ELR (cell line): Measurements from ENCODE around the gene NOP16.

Experiments
- DNase-seq: peaks from one replicate; pipeline ENCODE4 v3.0.0-alpha.2; 2015; ENCODE audit warnings: low read depth

The NOP16 gene

DNA sequence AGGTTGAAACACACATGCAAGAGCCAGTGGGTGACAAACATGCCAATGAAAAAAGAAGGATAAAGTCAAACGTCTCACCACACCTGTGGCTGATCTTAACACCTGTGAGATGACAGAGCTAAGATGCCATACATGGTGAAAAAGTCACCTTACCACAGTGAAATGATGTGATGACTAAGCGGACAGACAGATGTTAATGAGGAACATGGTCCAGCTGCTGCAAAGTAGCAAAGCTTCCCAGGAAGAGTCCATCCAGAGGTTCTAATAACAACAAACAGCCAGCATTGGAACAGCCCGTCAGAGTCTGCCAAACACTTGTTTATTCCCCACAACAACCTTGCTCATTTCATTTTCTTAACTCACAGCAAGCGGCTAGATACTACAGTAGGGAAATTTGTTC is 28.7 kb downstream of the NOP16 start:
- DNase-seq = peak; percentile 28

GRCh38 chr5:176356179-176356566 is 32.2 kb downstream of the NOP16 start:
- DNase-seq = no peak

- no peak for DNase-seq
These were observed 32.8 kb downstream of the NOP16 start for GRCh38 chr5:176355400-176356178.

DNA sequence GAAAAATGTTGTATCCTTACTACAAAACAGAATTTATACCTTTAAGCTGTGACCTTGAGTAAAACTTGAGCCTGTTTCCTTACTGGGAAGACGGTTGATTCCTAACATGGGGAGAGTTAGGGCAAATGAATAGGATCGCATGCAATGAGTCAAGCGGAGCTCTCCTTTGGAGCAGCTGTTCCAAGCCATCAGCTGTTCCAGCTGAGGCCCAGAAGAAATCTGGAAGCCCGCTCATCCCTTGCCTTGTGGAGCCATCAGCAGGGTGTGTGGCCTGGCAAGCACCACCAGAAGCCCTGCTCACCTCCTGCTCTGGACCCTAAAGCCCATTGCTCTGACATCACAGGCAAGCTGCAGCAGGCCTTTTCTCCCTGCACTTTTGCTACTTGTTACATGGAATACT is 34.9 kb downstream of the NOP16 start:
- DNase-seq = no peak

DNA sequence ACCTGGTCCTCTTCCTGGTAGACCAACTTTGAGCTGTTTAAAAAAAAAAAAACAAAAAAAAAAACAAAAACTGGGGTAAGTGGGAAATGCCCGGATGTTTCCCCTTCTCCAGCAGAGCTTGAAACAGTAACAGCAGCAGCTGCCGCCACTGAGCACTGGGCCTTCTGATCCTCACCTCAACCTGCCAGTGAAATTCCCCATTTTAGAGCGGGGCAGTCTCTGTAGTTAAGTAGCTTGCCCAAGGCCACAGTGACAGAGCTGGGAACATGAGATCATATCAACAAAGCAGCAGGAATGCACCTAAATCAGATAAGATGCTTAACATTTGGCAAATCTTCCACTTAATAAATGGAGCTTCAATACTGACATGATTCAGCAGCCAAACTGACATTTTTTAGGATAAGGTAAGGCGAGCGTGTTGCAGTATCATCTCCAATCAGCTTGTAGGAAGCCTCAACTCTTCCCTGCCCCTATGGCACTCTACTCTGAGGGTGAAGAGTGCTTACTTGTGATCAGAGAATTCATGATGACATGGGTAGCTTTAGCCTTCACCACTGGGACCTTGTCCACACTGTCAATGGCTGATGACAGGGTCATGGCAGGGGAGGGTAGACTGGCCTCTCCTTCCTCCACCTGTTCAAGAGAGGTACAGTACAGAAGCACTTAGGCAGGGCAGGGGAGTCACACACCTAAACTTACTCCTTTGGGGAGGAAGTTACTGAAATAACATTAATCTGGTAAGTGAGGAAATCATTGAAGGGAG is 36.1 kb downstream of the NOP16 start:
- no peak for DNase-seq

- no peak for DNase-seq
These were observed 38.0 kb downstream of the NOP16 start for GRCh38 chr5:176350416-176350815.

GRCh38 chr5:176342766-176343458 is 45.5 kb downstream of the NOP16 start:
- DNase-seq = no peak

DNA sequence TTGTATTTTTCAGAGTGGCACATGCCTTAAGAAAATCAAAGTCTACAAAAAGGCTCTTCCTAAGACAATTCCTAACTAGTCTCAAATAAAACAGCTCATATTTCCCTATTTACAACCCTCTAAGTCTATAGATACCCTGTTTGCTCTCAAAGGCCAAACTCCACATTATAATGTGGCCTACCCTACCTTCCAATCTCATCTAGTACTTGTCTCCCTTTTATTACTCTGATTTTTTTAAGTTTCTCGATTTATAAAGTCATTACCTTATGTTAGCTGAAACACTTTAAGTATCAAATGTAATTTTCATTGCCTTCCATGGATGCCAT is 46.3 kb downstream of the NOP16 start:
- DNase-seq = no peak

DNA sequence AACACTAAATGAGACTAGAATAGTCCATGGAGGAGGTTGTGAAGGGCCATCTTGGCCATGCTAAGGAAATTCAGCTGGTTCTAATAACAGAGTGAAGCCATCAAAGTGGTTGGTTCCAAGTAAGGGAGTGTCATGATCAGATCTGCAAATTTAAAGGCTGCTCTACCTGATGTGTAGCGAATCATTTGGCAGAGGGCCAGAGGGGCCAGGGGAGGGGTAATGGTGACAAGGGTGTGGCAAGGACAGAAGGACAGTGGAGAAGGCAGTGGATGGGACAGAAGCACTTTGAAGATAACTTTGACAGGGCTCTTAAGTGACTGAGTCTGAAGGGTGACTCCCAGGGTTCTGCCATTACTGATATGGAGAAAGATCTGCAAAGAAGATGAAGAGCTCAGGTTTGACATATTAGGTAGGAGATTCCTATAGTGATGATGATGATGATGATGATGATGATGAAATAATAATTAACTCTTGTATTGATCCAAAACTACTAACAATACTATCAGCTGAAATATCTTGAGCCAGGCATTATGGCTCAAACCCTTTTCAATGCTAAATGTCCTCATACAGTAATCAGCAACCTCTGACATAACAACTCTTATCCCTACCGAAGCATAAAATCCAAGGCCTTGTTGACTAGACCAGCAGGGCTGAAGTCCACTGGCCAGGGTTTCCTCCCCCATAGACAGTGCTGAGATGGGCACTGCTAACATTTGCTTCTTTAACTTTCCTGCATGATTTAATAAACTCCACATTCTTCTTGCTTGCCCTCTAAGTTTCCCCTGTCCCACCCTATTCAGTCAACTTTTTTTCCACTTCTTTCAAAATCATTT is 46.9 kb downstream of the NOP16 start:
- no peak for DNase-seq

GRCh38 chr5:176339304-176339703 is 49.1 kb downstream of the NOP16 start:
- DNase-seq = no peak

DNA sequence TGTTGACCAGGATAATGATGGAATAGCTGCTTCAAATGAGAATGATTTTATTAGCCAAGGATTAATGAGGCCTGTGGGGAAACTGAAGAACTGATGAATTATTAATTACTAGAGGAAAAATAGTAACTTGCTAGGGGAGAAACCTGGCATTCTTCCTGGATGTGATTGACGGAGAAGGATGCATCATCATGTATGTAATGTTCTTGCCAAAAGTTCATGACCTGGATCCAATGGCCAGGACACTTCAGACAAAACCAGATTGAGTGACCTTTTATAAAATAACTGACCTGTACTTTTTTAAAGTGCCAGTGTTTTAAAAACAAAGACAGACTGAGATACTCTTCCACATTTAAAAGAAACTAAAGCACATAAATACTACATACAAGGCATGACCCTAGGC is 50.5 kb downstream of the NOP16 start:
- no peak for DNase-seq

DNA sequence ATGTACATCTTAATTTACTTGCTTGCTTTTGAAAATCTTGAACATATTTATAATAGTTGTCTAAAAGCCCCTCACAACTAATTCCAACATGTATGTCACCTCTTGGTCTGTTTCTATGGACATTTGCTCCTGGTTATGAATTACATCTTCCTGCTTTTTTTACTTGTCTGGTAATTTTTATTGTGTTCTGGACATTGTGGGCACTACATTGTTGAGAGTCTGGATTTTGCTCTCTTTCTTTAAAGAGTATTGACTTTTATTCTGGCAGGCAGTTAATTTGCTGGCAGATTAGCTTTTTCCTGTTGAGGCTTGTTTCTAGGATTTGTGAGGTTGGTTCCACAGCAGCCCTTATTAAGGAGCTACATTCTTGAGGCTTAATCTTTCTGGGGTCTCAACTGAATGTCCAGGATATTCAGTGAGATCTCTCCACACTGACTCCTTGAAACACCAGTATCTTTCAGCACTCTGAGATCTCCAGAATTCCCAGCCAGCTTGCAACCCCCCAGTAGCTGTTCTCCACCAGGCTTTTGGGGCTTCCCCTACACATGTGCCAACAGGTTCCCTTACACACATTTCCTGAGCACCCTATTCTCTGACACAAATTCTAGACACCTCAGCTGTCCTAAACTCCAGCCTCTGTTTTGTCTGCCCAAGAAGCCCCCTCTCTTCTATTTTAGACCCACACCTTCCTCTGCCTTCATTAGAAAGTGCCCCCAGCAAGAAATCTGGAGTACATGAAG is 54.2 kb downstream of the NOP16 start:
- DNase-seq = no peak
